Measurements from ENCODE around the gene PRKCD.

PRKCD gene

GRCh38 chr3:53230789-53231188 lies 69.8 kb downstream of the PRKCD start:
- in situ Hi-C loops (cut with HindIII; ENCODE audit: low sequenced_read_pairs): no loop called here

GRCh38 chr3:53231532-53232511 lies 70.8 kb downstream of the PRKCD start:
- in situ Hi-C loops (cut with HindIII; ENCODE audit: low sequenced_read_pairs): no loop called here

GRCh38 chr3:53232641-53233377 lies 71.8 kb downstream of the PRKCD start:
- in situ Hi-C loops (cut with HindIII; ENCODE audit: low sequenced_read_pairs): no loop called here

GRCh38 chr3:53234130-53234840 lies 73.3 kb downstream of the PRKCD start:
- in situ Hi-C loops (cut with HindIII; ENCODE audit: low sequenced_read_pairs): no loop called here

- in situ Hi-C loops (cut with HindIII; ENCODE audit: low sequenced_read_pairs): no loop called here
Observed at GRCh38 chr3:53234841-53235232, 73.8 kb downstream of the PRKCD start.

GRCh38 chr3:53235545-53235944 lies 74.5 kb downstream of the PRKCD start:
- in situ Hi-C loops (cut with HindIII; ENCODE audit: low sequenced_read_pairs): no loop called here

DNA sequence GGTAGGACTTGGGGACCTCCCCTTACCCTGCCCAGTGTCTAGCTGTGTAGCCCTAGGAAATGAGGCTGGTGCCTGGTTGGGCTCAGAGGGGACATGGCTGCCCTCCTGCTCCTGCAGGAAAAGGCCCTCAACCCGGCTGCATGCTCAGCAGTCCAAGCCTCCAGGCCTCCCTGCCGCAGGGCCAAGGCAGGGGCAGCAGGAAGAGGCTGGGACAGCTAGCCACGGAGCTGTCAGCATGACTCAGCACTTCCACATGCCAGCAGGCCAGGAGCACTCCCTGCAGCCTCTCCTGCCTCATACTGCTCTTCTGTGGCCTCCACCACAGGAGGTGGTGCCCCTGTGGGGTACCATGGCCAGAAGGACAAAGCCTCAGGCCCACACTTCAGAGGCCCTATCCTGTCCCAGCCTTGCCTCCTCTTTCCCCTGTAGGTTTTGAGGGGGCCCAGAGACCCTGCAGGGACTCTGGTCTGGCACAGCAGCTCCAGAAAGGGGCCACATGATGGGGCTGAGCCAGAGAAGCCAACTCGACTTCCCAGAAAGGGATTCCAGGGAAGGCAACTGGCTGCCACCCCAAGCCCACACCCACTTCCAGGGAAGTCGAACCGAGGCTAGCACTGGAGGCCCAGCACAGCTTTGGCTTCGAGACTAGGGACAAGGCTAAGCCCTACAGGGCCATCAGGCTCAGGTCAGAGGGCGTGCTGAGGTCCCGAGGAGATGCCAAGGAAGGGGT lies 75.3 kb downstream of the PRKCD start:
- in situ Hi-C loops (cut with HindIII; ENCODE audit: low sequenced_read_pairs): no loop called here

DNA sequence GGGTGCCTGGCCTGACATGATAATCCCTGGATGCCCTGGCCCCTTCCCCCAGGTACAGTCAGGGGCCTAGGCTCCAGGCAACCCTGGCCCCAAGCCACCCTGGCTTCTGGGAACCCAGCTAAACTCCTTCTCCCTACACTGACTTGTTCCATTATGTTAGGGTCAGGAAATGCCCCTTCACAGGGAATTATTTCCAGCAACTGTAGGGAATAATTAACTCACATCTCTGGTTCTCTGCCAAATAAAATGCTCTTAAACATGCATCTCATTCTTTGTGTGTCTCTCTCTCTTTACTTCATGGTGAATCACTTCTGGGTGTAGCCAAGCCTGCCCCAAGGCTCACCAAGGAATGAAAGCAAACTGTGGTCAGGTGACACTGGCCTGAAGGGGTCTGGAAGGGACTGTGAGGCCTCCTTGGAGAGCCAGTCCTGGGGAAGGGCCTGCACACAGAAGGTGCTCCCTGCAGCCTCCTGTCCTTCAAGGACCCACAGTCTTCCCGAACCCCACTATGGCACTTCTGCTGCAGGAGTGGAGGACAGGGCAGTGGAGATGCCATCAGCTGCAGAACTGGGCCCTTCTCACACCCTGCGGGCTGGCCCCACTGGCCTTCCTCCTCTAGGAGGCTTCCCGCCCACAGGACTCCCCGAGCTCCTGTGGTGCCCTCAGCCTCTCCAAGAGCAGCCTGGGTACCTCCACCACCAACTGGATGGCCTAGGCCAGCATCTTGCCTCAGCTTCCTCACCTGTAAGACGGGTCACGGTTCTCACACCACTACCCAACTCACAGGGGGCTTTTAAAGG lies 77.2 kb downstream of the PRKCD start:
- in situ Hi-C loops (cut with HindIII; ENCODE audit: low sequenced_read_pairs): no loop called here

DNA sequence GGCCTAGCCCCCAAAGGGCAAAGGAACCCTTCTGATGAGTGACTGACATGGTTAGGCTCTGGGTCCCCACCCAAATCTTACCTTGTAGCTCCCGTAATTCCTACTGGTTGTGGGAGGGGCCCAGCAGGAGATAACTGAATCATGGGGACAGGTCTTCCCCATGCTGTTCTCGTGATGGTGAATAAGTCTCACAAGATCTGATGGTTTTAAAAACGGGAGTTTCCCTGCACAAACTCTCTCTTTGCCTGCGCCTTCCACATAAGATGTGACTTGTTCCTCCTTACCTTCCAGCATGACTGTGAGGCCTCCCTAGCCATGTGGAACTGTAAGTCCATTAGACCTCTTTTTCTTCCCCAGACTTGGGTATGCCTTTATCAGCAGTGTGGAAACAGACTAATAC lies 77.9 kb downstream of the PRKCD start:
- in situ Hi-C loops (cut with HindIII; ENCODE audit: low sequenced_read_pairs): no loop called here

DNA sequence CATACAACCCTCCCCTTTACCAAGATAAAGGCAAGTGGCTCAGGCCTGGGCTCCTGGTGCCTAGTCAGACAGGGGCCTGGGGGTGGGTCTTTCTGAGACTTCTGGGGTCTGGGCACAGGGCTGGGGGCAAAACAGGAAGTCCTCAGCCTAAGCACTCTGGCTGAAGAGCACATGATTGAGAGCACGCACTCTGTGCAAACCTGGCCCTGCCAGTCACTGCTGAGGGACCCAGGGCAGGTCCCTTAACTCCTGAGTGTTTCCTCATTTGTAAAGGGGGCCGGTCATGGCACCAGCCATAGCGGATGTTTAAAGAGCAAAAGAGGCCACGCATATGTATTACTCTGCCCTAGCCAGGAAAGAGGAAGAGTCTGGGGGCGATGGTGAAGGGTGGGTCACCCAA lies 78.8 kb downstream of the PRKCD start:
- in situ Hi-C loops (cut with HindIII; ENCODE audit: low sequenced_read_pairs): no loop called here

DNA sequence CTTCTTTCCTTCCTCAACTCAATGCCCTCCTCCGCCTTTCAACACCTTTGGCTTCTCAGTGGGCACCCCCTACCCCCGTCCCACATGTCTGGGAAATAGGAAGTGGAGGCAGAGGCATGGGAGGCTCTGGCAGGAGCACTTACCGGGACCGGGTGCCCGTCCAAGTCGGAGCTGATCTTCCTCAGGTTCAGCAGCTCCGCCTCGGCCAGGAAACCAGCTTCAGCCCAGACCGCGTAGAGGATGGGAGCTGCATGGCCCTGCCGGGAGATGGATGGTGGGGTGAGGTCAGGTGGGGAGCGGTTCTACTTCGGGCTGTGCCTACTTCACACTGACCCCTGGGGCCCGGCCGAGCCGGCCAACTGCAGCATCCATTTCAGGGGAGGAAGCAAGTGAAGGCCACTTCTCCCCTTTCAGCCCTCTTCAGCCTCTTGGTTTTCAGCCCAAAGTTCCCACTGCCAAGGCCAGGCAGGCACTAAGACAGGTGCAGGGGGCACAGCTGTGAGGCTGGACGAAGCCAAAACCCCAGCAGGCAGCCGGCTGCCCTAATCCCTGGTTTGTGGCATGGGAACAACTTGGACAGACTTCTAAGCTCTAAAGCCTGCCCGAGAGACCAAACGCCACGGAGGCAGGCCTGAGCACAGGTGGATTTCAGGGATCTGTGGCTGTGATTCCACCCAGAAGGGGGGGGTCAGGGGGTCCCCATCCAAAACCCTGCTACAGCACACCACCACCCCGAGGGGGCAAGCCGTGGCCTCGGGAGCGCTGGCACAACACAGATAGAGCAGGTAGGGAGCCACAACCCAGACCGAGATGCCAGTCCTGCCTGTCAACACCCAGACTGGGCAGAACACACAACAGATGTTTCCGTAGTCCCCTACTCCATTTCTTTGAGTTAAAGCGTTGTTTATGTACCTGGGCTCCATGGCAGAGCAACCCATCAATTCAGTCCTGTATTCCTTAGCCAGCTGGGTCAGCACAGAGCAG lies 80.3 kb downstream of the PRKCD start:
- in situ Hi-C loops (cut with HindIII; ENCODE audit: low sequenced_read_pairs): no loop called here

- in situ Hi-C loops (cut with HindIII; ENCODE audit: low sequenced_read_pairs): no loop called here
Observed at GRCh38 chr3:53242155-53242554, 81.1 kb downstream of the PRKCD start.
